H1 (cell line): ENCODE measurements around the gene SOX30.

Source experiments
- BACH1 ChIP-seq: IDR thresholded peaks from 2 replicates; pipeline ENCODE4 v1.6.1; 2012; ENCODE audit warnings: low read length, improper control_type of control experiment
- CREB1 ChIP-seq: IDR thresholded peaks from 2 replicates; pipeline ENCODE4 v1.6.1; 2012; ENCODE audit warnings: inconsistent platforms
- CTCF ChIP-seq, 3 experiments: IDR thresholded peaks; 1 replicate in 2 of 3; 2 replicates in 1 of 3; pipeline versions ENCODE4 v1.5.1 to v1.6.1; 2011; ENCODE audit warnings: low read length in 3 of 3, mild to moderate bottlenecking in 3 of 3, inconsistent platforms in 2 of 3, low read depth in 1 of 3, moderate library complexity in 1 of 3; ENCODE audit not compliant: insufficient read depth in 1 of 3; ENCODE audit errors: control extremely low read depth in 1 of 3
- EZH2 ChIP-seq: fragments of 200-600 bp; sonication (generic); IDR thresholded peaks from 2 replicates; pipeline ENCODE4 v1.7.1; 2012; ENCODE audit warnings: low read depth, mild to moderate bottlenecking, moderate library complexity, low read length, inconsistent platforms; ENCODE audit not compliant: severe bottlenecking
- POLR2A ChIP-seq, 2 experiments: IDR thresholded peaks; 1 replicate in 1 of 2; 2 replicates in 1 of 2; pipeline ENCODE4 v1.6.1; 2011; ENCODE audit warnings: low read depth in 2 of 2, low read length in 2 of 2, mild to moderate bottlenecking in 2 of 2; ENCODE audit errors: control extremely low read depth in 1 of 2
- POLR2AphosphoS5 ChIP-seq: IDR thresholded peaks from 2 replicates; pipeline ENCODE4 v1.6.1; 2011; ENCODE audit warnings: low read depth, low read length
- RNF2 ChIP-seq: fragments of 200-900, 300-1000 bp; sonication (generic); IDR thresholded peaks from 2 replicates; pipeline ENCODE4 v1.7.1; 2016; ENCODE audit warnings: borderline replicate concordance, low read depth, mild to moderate bottlenecking, antibody characterized with exemption, low read length; ENCODE audit not compliant: poor library complexity, severe bottlenecking; ENCODE audit errors: missing control alignments
- SP2 ChIP-seq: IDR thresholded peaks from 2 replicates; pipeline ENCODE4 v1.6.1; 2012; ENCODE audit warnings: mild to moderate bottlenecking, low read length, inconsistent platforms
- SRF ChIP-seq: IDR thresholded peaks from 2 replicates; pipeline ENCODE4 v1.6.1; 2011; ENCODE audit warnings: mild to moderate bottlenecking, low read depth, low read length, moderate library complexity

GRCh38 chr5:157648275-157648990 lies 3.8 kb downstream of the SOX30 start:
- TF ChIP-seq POLR2A (IDR thresholded peaks at IDR 0.05; ENCODE audit: control extremely low read depth in 1 of 2, low read depth in 2 of 2, low read length in 2 of 2) (no peak), CTCF (IDR thresholded peaks at IDR 0.05; ENCODE audit: control extremely low read depth in 1 of 3, insufficient read depth in 1 of 3, low read depth in 1 of 3, low read length in 3 of 3) (no peak), SRF (no peak), CREB1 (no peak), POLR2AphosphoS5 (no peak), EZH2 (no peak), RNF2 (no peak), SP2 (no peak), BACH1 (no peak)
